ENCODE data around the gene PLPP1.

DNA sequence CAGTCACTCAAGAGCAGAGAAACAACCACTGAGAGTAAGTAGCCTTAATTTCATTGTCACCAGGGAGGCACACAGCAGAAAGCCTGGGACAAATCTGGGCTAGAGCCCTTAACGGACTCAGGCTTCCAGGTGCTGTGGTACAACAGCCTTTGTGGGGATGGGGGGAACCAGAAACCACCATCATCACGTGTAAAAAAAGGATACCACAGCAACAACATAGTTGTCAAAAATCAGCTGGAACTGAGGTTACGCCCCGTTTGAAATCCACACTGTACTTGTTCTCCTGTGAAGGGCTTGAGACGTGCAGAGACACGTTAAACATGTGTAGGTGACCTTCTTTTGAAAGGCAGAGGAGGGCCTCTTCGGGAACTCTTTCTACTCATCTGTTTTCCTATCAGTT lies 16.6 kb upstream of the PLPP1 start:
- no peak for TF ChIP-seq POLR2A (IDR thresholded peaks at IDR 0.05; ENCODE audit: low read length)
- TF ChIP-seq GATA1 (IDR thresholded peaks at IDR 0.05; ENCODE audit: low read depth, low read length), result no peak
